Measurements from ENCODE around the gene DRICH1. TPM values are rescaled to one million over a fixed set of nuclear protein-coding genes. Genes with fewer than 3 reads are reported as not detected.
"Not testable (repeated sequence)": the region's sequence is repeated elsewhere in the genome, so short reads cannot be mapped to it uniquely, and the experiment has no call there.

Gene DRICH1
- total RNA-seq, 1 experiment from 2014 or later = 4.8 TPM

- Mint-ChIP-seq H3K9me3 (ENCODE audit: unreplicated experiment) (no peaks in the 10 kb centered on the region), H3K4me3 (ENCODE audit: unreplicated experiment) (no peak overlapping the region), H3K27me3 (ENCODE audit: insufficient read depth, unreplicated experiment) (no peaks in the 10 kb centered on the region), H3K4me1 (ENCODE audit: low read depth, unreplicated experiment) (no peaks in the 10 kb centered on the region), H3K27ac (ENCODE audit: unreplicated experiment) (no peak overlapping the region), H3K36me3 (ENCODE audit: insufficient read depth, unreplicated experiment) (no peaks in the 10 kb centered on the region)
- H3K4me1 ChIP-seq = peaks cover 14% of the 10 kb centered on the region
- TF ChIP-seq CTCF (IDR thresholded peaks at IDR 0.05; ENCODE audit: insufficient read depth in 1 of 2, low read depth in 1 of 2, low read length in 1 of 2, severe bottlenecking in 1 of 2, unreplicated experiment in 1 of 2) = no peak
- H3K9me3 ChIP-seq = no peaks in the 10 kb centered on the region
- CTCF ChIA-PET = no interaction called here
- H3K27me3 ChIP-seq (replicated peaks; ENCODE audit: control insufficient read depth, insufficient read depth, low read length) = no peaks in the 10 kb centered on the region
- no peak for DNase-seq
- POLR2A ChIA-PET = no interaction called here
- intact Hi-C loops (cut with micrococcal nuclease; ENCODE audit: unreplicated experiment) = no loop called here
- H3K36me3 ChIP-seq (ENCODE audit: control insufficient read depth, insufficient read depth, low read length) = no peaks in the 10 kb centered on the region
- no TSS peak for BruUV-seq (replicated peaks)
- no peak overlapping the region for H3K4me3 ChIP-seq (ENCODE audit: low read depth, low read length)
Observed at GRCh38 chr22:23603266-23603665, 28.9 kb downstream of the DRICH1 start.

- Mint-ChIP-seq H3K4me1 (ENCODE audit: low read depth, unreplicated experiment) (peaks cover 6% of the 10 kb centered on the region), H3K9me3 (ENCODE audit: unreplicated experiment) (no peaks in the 10 kb centered on the region), H3K27ac (ENCODE audit: unreplicated experiment) (no peak overlapping the region), H3K27me3 (ENCODE audit: insufficient read depth, unreplicated experiment) (no peaks in the 10 kb centered on the region), H3K36me3 (ENCODE audit: insufficient read depth, unreplicated experiment) (no peaks in the 10 kb centered on the region), H3K4me3 (ENCODE audit: unreplicated experiment) (no peak overlapping the region)
- intact Hi-C loops (cut with micrococcal nuclease; ENCODE audit: unreplicated experiment) = no loop called here
- H3K4me1 ChIP-seq = no peaks in the 10 kb centered on the region
- POLR2A ChIA-PET = no interaction called here
- no peak for TF ChIP-seq CTCF (IDR thresholded peaks at IDR 0.05; ENCODE audit: insufficient read depth in 1 of 2, low read depth in 1 of 2, low read length in 1 of 2, severe bottlenecking in 1 of 2, unreplicated experiment in 1 of 2)
- BruUV-seq (replicated peaks) = no TSS peak
- DNase-seq = no peak
- no peak overlapping the region for H3K4me3 ChIP-seq (ENCODE audit: low read depth, low read length)
- H3K9me3 ChIP-seq = no peaks in the 10 kb centered on the region
- no peaks in the 10 kb centered on the region for H3K27me3 ChIP-seq (replicated peaks; ENCODE audit: control insufficient read depth, insufficient read depth, low read length)
- CTCF ChIA-PET = no interaction called here
- no peaks in the 10 kb centered on the region for H3K36me3 ChIP-seq (ENCODE audit: control insufficient read depth, insufficient read depth, low read length)
Observed at GRCh38 chr22:23598805-23599518, 33.2 kb downstream of the DRICH1 start.

- BruUV-seq (replicated peaks); H3K4me1 Mint-ChIP-seq (ENCODE audit: low read depth, unreplicated experiment); CTCF ChIA-PET; H3K4me1 ChIP-seq; H3K4me3 Mint-ChIP-seq (ENCODE audit: unreplicated experiment); H3K36me3 ChIP-seq (ENCODE audit: control insufficient read depth, insufficient read depth, low read length); H3K9me3 ChIP-seq; DNase-seq; H3K27me3 ChIP-seq (replicated peaks; ENCODE audit: control insufficient read depth, insufficient read depth, low read length); H3K27ac Mint-ChIP-seq (ENCODE audit: unreplicated experiment); H3K36me3 Mint-ChIP-seq (ENCODE audit: insufficient read depth, unreplicated experiment); POLR2A ChIA-PET; intact Hi-C loops (cut with micrococcal nuclease; ENCODE audit: unreplicated experiment); H3K27me3 Mint-ChIP-seq (ENCODE audit: insufficient read depth, unreplicated experiment); H3K4me3 ChIP-seq (ENCODE audit: low read depth, low read length); H3K9me3 Mint-ChIP-seq (ENCODE audit: unreplicated experiment): not testable (repeated sequence)
Observed at GRCh38 chr22:23597576-23598268, 34.4 kb downstream of the DRICH1 start.

GRCh38 chr22:23595904-23596303 lies 36.2 kb downstream of the DRICH1 start:
- DNase-seq; intact Hi-C loops (cut with micrococcal nuclease; ENCODE audit: unreplicated experiment); H3K4me1 ChIP-seq; H3K36me3 Mint-ChIP-seq (ENCODE audit: insufficient read depth, unreplicated experiment); H3K4me3 ChIP-seq (ENCODE audit: low read depth, low read length); H3K27ac Mint-ChIP-seq (ENCODE audit: unreplicated experiment); H3K4me3 Mint-ChIP-seq (ENCODE audit: unreplicated experiment); H3K9me3 Mint-ChIP-seq (ENCODE audit: unreplicated experiment); H3K27me3 ChIP-seq (replicated peaks; ENCODE audit: control insufficient read depth, insufficient read depth, low read length); H3K36me3 ChIP-seq (ENCODE audit: control insufficient read depth, insufficient read depth, low read length); POLR2A ChIA-PET; CTCF ChIA-PET; H3K9me3 ChIP-seq; H3K4me1 Mint-ChIP-seq (ENCODE audit: low read depth, unreplicated experiment); H3K27me3 Mint-ChIP-seq (ENCODE audit: insufficient read depth, unreplicated experiment); BruUV-seq (replicated peaks): not testable (repeated sequence)
